Astrocyte (in vitro differentiated cells and primary cell): ENCODE data around the gene INCA1. TPM values are rescaled to one million over a fixed set of nuclear protein-coding genes. Genes with fewer than 3 reads are reported as not detected.

ENCODE experiments used
- DNase-seq: peaks from one replicate; pipeline ENCODE4 v3.0.0-alpha.2; 2010; ENCODE audit warnings: low read depth
- FAIRE-seq: peaks from 2 replicates; lab custom pipeline; 2011; peaks lifted over from hg19 to GRCh38; lab: Jason Lieb, UNC
- H2AFZ ChIP-seq: 2 replicates; pipeline ENCODE4 v1.6.0; 2012; ENCODE audit warnings: low read depth, low read length, inconsistent platforms
- H3K27ac ChIP-seq: 2 replicates; pipeline ENCODE4 v1.5.1; 2011; ENCODE audit warnings: low read depth, low read length, inconsistent platforms
- H3K27me3 ChIP-seq: 2 replicates; pipeline ENCODE4 v1.6.0; 2011; ENCODE audit warnings: low read length, inconsistent platforms; ENCODE audit not compliant: insufficient read depth
- H3K36me3 ChIP-seq: 2 replicates; pipeline ENCODE4 v1.5.1; 2011; ENCODE audit warnings: low read length, inconsistent platforms; ENCODE audit not compliant: insufficient read depth
- H3K4me1 ChIP-seq: 2 replicates; pipeline ENCODE4 v1.5.1; 2011; ENCODE audit warnings: low read length, inconsistent platforms; ENCODE audit not compliant: insufficient read depth
- H3K4me2 ChIP-seq: 2 replicates; pipeline ENCODE4 v1.6.0; 2012; ENCODE audit warnings: low read length, inconsistent platforms
- H3K4me3 ChIP-seq: 2 replicates; pipeline ENCODE4 v1.5.1; 2011; ENCODE audit warnings: low read depth, mild to moderate bottlenecking, low read length, inconsistent platforms; ENCODE audit not compliant: insufficient read depth
- H3K79me2 ChIP-seq: 2 replicates; pipeline ENCODE4 v1.6.0; 2012; ENCODE audit warnings: mild to moderate bottlenecking, low read length, inconsistent platforms; ENCODE audit not compliant: insufficient read depth
- H3K9ac ChIP-seq: 2 replicates; pipeline ENCODE4 v1.6.0; 2012; ENCODE audit warnings: mild to moderate bottlenecking, low read length, inconsistent platforms
- H3K9me3 ChIP-seq: 2 replicates; pipeline ENCODE4 v1.5.1; 2012; ENCODE audit warnings: low read depth, mild to moderate bottlenecking, low read length, inconsistent platforms; ENCODE audit not compliant: insufficient read depth
- H4K20me1 ChIP-seq: 2 replicates; pipeline ENCODE4 v1.6.0; 2012; ENCODE audit warnings: low read length, inconsistent platforms; ENCODE audit not compliant: insufficient read depth
- H3K27ac Mint-ChIP-seq: one replicate; pipeline ENCODE4 v1.8.0; 2021; ENCODE audit warnings: mild to moderate bottlenecking, mixed read lengths; ENCODE audit not compliant: unreplicated experiment
- H3K27me3 Mint-ChIP-seq: one replicate; pipeline ENCODE4 v1.8.0; 2021; ENCODE audit warnings: low read depth, mixed read lengths; ENCODE audit not compliant: unreplicated experiment
- H3K36me3 Mint-ChIP-seq: one replicate; pipeline ENCODE4 v1.8.0; 2021; ENCODE audit warnings: low read depth, mixed read lengths; ENCODE audit not compliant: unreplicated experiment
- H3K4me1 Mint-ChIP-seq: one replicate; pipeline ENCODE4 v1.8.0; 2021; ENCODE audit warnings: low read depth, mixed read lengths; ENCODE audit not compliant: unreplicated experiment
- H3K4me3 Mint-ChIP-seq: one replicate; pipeline ENCODE4 v1.8.0; 2021; ENCODE audit warnings: mild to moderate bottlenecking, moderate library complexity, mixed read lengths; ENCODE audit not compliant: unreplicated experiment
- H3K9me3 Mint-ChIP-seq: one replicate; pipeline ENCODE4 v1.8.0; 2021; ENCODE audit warnings: mild to moderate bottlenecking, mixed read lengths; ENCODE audit not compliant: unreplicated experiment
- EZH2 ChIP-seq: IDR thresholded peaks from 2 replicates; pipeline ENCODE4 v1.6.1; 2012; ENCODE audit warnings: mild to moderate bottlenecking, low read length, inconsistent platforms; ENCODE audit not compliant: insufficient read depth
- total RNA-seq: library from RNA; stranded (reverse); gene quantifications from 2 replicates; pipeline ENCODE4 v1.2.1, GENCODE V29; 2021
- TF ChIP-seq, protein P1 (sequence below): IDR thresholded peaks from 2 replicates; pipeline ENCODE4 v1.5.1; 2011; ENCODE audit warnings: low read depth, mild to moderate bottlenecking, inconsistent platforms, low read length, moderate library complexity; ENCODE audit not compliant: insufficient read depth

The INCA1 gene
- total RNA-seq, 1 donor from 2014 or later, result 1.7 TPM

DNA sequence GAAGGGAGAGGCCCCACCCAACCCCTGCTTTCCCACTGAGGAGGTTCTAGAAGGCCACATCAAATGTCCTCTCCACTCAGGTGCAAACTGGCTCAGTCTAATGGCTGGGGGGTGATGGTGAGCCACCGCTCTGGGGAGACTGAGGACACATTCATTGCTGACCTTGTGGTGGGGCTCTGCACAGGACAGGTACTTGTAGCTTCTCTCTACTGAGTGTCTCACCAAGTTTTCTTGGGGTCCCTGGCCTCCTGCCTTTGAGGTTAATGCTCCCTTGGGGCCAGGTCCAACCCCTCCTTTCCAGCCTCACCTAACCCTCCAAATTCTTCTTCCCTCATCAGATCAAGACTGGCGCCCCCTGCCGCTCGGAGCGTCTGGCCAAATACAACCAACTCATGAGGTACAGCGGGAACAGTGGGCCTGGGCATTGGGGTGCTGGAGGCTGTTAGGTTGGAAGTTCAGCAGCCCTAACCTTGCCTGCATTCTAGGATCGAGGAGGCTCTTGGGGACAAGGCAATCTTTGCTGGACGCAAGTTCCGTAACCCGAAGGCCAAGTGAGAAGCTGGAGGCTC lies 40.7 kb downstream of the INCA1 start:
- H3K9ac ChIP-seq, result no peak overlapping the region
- H3K4me1 ChIP-seq, result peaks cover 14% of the 10 kb centered on the region
- no peaks in the 10 kb centered on the region for H3K27me3 Mint-ChIP-seq
- H3K9me3 ChIP-seq, result no peaks in the 10 kb centered on the region
- no peak overlapping the region for H3K27ac ChIP-seq
- TF ChIP-seq, protein P1, sequence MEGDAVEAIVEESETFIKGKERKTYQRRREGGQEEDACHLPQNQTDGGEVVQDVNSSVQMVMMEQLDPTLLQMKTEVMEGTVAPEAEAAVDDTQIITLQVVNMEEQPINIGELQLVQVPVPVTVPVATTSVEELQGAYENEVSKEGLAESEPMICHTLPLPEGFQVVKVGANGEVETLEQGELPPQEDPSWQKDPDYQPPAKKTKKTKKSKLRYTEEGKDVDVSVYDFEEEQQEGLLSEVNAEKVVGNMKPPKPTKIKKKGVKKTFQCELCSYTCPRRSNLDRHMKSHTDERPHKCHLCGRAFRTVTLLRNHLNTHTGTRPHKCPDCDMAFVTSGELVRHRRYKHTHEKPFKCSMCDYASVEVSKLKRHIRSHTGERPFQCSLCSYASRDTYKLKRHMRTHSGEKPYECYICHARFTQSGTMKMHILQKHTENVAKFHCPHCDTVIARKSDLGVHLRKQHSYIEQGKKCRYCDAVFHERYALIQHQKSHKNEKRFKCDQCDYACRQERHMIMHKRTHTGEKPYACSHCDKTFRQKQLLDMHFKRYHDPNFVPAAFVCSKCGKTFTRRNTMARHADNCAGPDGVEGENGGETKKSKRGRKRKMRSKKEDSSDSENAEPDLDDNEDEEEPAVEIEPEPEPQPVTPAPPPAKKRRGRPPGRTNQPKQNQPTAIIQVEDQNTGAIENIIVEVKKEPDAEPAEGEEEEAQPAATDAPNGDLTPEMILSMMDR, result peak; percentile 2
- no peak for TF ChIP-seq EZH2
- peaks cover 5% of the 10 kb centered on the region for H3K36me3 ChIP-seq
- no peaks in the 10 kb centered on the region for H3K27me3 ChIP-seq
- H3K36me3 Mint-ChIP-seq, result peaks cover 22% of the 10 kb centered on the region
- no peak overlapping the region for H3K4me3 ChIP-seq
- H3K79me2 ChIP-seq, result no peaks in the 10 kb centered on the region
- no peaks in the 10 kb centered on the region for H4K20me1 ChIP-seq
- no peak overlapping the region for H3K4me2 ChIP-seq
- no peak overlapping the region for H3K27ac Mint-ChIP-seq
- DNase-seq (no peak), FAIRE-seq (no peak)
- no peak overlapping the region for H2AFZ ChIP-seq
- no peaks in the 10 kb centered on the region for H3K9me3 Mint-ChIP-seq
- no peak overlapping the region for H3K4me3 Mint-ChIP-seq
- peaks cover 20% of the 10 kb centered on the region for H3K4me1 Mint-ChIP-seq

DNA sequence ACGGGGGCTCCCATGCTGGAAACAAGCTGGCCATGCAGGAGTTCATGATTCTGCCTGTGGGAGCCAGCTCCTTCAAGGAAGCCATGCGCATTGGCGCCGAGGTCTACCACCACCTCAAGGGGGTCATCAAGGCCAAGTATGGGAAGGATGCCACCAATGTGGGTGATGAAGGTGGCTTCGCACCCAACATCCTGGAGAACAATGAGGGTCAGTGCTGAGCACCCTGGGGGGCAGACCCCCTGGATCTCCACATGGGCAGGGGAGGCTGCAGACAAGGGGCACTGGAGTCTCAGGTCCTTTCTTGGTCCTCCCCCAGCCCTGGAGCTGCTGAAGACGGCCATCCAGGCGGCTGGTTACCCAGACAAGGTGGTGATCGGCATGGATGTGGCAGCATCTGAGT lies 42.2 kb downstream of the INCA1 start:
- H3K27me3 Mint-ChIP-seq, result no peaks in the 10 kb centered on the region
- no peak overlapping the region for H3K4me3 ChIP-seq
- DNase-seq, result no peak
- no peak overlapping the region for H3K27ac Mint-ChIP-seq
- H3K4me2 ChIP-seq, result no peak overlapping the region
- H3K4me1 Mint-ChIP-seq, result peaks cover 28% of the 10 kb centered on the region
- H3K4me3 Mint-ChIP-seq, result peak overlapping the region; percentile 64
- no peaks in the 10 kb centered on the region for H3K9me3 ChIP-seq
- H3K79me2 ChIP-seq, result no peaks in the 10 kb centered on the region
- H3K9ac ChIP-seq, result no peak overlapping the region
- no peak overlapping the region for H2AFZ ChIP-seq
- no peaks in the 10 kb centered on the region for H3K9me3 Mint-ChIP-seq
- no peaks in the 10 kb centered on the region for H3K36me3 ChIP-seq
- no peaks in the 10 kb centered on the region for H3K27me3 ChIP-seq
- peaks cover 17% of the 10 kb centered on the region for H3K36me3 Mint-ChIP-seq
- H4K20me1 ChIP-seq, result no peaks in the 10 kb centered on the region
- H3K27ac ChIP-seq, result no peak overlapping the region
- no peak for FAIRE-seq
- peaks cover 21% of the 10 kb centered on the region for H3K4me1 ChIP-seq
- TF ChIP-seq, protein P1, result no peak
- no peak for TF ChIP-seq EZH2

DNA sequence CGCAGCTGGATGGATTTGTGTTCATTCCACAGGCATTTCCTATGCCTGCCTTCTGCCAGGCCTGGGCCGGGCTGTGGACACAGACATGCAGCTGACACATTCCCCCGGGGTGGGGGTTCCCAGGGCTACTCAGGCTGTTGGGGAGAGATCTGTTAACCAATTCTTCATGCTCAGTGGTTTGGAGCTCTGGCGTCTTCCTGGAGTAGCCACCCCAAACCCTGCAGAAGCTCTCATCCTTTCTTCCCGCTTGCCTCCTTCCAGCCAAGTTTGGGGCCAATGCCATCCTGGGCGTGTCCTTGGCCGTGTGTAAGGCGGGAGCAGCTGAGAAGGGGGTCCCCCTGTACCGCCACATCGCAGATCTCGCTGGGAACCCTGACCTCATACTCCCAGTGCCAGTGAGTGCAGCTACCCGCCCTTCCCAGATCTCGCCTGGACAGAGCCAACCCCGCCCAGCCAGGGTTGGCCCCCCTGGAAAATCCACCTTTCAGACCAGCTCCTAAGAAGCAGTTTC lies 43.8 kb downstream of the INCA1 start:
- Mint-ChIP-seq H3K4me1 (peaks cover 28% of the 10 kb centered on the region), H3K27ac (peak overlapping the region; percentile 78), H3K36me3 (peaks cover 9% of the 10 kb centered on the region), H3K4me3 (peak overlapping the region; percentile 31), H3K9me3 (no peaks in the 10 kb centered on the region), H3K27me3 (no peaks in the 10 kb centered on the region)
- FAIRE-seq, result peak; percentile 76
- peak; percentile 60 for DNase-seq
- TF ChIP-seq, protein P1, result no peak
- no peak for TF ChIP-seq EZH2
- Histone ChIP-seq H3K27ac (no peak overlapping the region), H3K79me2 (no peaks in the 10 kb centered on the region), H3K36me3 (no peaks in the 10 kb centered on the region), H3K27me3 (no peaks in the 10 kb centered on the region), H3K9ac (peak overlapping the region; percentile 17), H4K20me1 (peaks cover 3% of the 10 kb centered on the region), H3K4me2 (peak overlapping the region; percentile 60), H3K4me3 (no peak overlapping the region), H3K4me1 (peaks cover 22% of the 10 kb centered on the region), H3K9me3 (no peaks in the 10 kb centered on the region), H2AFZ (no peak overlapping the region)
